K562 (cell line): Measurements from ENCODE around the gene TRMU. TPM values are rescaled to one million over a fixed set of nuclear protein-coding genes. Genes with fewer than 3 reads are reported as not detected.
A peak's percentile ranks its signal among the peaks of the same experiment; 100 is the strongest.

Source experiments
- CTBP1 ChIP-seq: fragments of 450-650 bp; IDR thresholded peaks from 2 replicates; pipeline ENCODE4 v1.6.1; 2016; ENCODE audit warnings: borderline replicate concordance
- DIDO1 ChIP-seq: fragments of 450-650 bp; IDR thresholded peaks from 2 replicates; pipeline ENCODE4 v1.6.1; 2016; ENCODE audit warnings: low read depth, missing biosample characterization, missing genetic modification characterization
- ETV6 ChIP-seq, 3 experiments: fragments of 150-350 bp in 1 of 3; sonication (generic) in 1 of 3; formaldehyde crosslinking in 1 of 3; IDR thresholded peaks; 2 replicates each; pipeline versions ENCODE4 v1.6.1 to v1.8.0; 2014 to 2022; ENCODE audit warnings: borderline replicate concordance in 2 of 3, low read depth in 2 of 3, antibody characterized with exemption in 1 of 3, low read length in 1 of 3, mild to moderate bottlenecking in 1 of 3, missing genetic modification reagents in 1 of 3
- FOXA1 ChIP-seq: fragments of 450-650 bp; IDR thresholded peaks from 2 replicates; pipeline ENCODE4 v1.6.1; 2016; ENCODE audit warnings: mild to moderate bottlenecking, borderline replicate concordance
- FOXK2 ChIP-seq, 2 experiments: fragments of 450-650 bp; IDR thresholded peaks in 1 of 2; conservative IDR thresholded peaks in 1 of 2; 2 replicates each; pipeline ENCODE4 v1.6.1; 2016; ENCODE audit warnings: low read depth in 2 of 2, mild to moderate bottlenecking in 1 of 2
- FOXP4 ChIP-seq: sonication (generic); formaldehyde crosslinking; IDR thresholded peaks from 2 replicates; pipeline ENCODE4 v1.8.0; 2022; ENCODE audit warnings: mild to moderate bottlenecking, missing genetic modification reagents, borderline replicate concordance
- GTF2B ChIP-seq: IDR thresholded peaks from 2 replicates; pipeline ENCODE4 v1.6.1; 2011; ENCODE audit not compliant: insufficient read length; ENCODE audit errors: extremely low read depth
- MEF2D ChIP-seq: conservative IDR thresholded peaks from 2 replicates; pipeline ENCODE4 v1.6.1; 2016; ENCODE audit warnings: low read depth, missing genetic modification characterization, missing compliant biosample characterization
- NCOR1 ChIP-seq: fragments of 450-650 bp; IDR thresholded peaks from 2 replicates; pipeline ENCODE4 v1.6.1; 2016; ENCODE audit warnings: mild to moderate bottlenecking, moderate library complexity
- NFE2L1 ChIP-seq: fragments of 450-650 bp; IDR thresholded peaks from 2 replicates; pipeline ENCODE4 v1.6.1; 2016; ENCODE audit warnings: missing genetic modification characterization, low read depth, mild to moderate bottlenecking, missing compliant biosample characterization, moderate library complexity, borderline replicate concordance
- NUFIP1 ChIP-seq: fragments of 450-650 bp; IDR thresholded peaks from 2 replicates; pipeline ENCODE4 v1.6.1; 2018; ENCODE audit not compliant: partially characterized antibody
- OTX1 ChIP-seq: fragments of 450-650 bp; formaldehyde crosslinking; IDR thresholded peaks from 2 replicates; pipeline ENCODE4 v1.4.0; 2022; ENCODE audit warnings: mild to moderate bottlenecking
- PHB ChIP-seq: fragments of 250-450 bp; sonication (Bioruptor Pico); IDR thresholded peaks from 2 replicates; pipeline ENCODE4 v1.5.0; 2021
- PHB2 ChIP-seq: fragments of 450-650 bp; IDR thresholded peaks from 2 replicates; pipeline ENCODE4 v1.6.1; 2017; ENCODE audit warnings: low read depth
- SIN3B ChIP-seq: fragments of 450-650 bp; IDR thresholded peaks from 2 replicates; pipeline ENCODE4 v1.6.1; 2017; ENCODE audit warnings: low read depth, mild to moderate bottlenecking, moderate library complexity
- TAF1 ChIP-seq: IDR thresholded peaks from 2 replicates; pipeline ENCODE4 v1.6.1; 2011; ENCODE audit warnings: mild to moderate bottlenecking, low read length, moderate library complexity; ENCODE audit not compliant: insufficient read depth, control insufficient read depth, severe bottlenecking; ENCODE audit errors: extremely low read depth
- U2AF2 ChIP-seq: fragments of 200-400 bp; formaldehyde crosslinking; optimal IDR thresholded peaks from 2 replicates; pipeline ENCODE3; 2017; ENCODE audit warnings: low read depth, mild to moderate bottlenecking, low read length
- WHSC1 ChIP-seq: IDR thresholded peaks from one replicate; pipeline ENCODE4 v1.6.1; 2012; ENCODE audit warnings: low read length, control low read depth, inconsistent platforms
- YY1 ChIP-seq, 3 experiments: IDR thresholded peaks; 2 replicates each; pipeline ENCODE4 v1.6.1; 2011; ENCODE audit warnings: low read length in 2 of 3, mild to moderate bottlenecking in 2 of 3, moderate library complexity in 2 of 3, borderline replicate concordance in 1 of 3, control low read depth in 1 of 3, low read depth in 1 of 3; ENCODE audit not compliant: insufficient read depth in 3 of 3, insufficient replicate concordance in 2 of 3, control insufficient read depth in 1 of 3, insufficient read length in 1 of 3; ENCODE audit errors: extremely low read depth in 1 of 3
- ZEB2 ChIP-seq: fragments of 450-650 bp; IDR thresholded peaks from 2 replicates; pipeline ENCODE4 v1.6.1; 2016
- ZNF140 ChIP-seq: fragments of 250-450 bp; sonication (Bioruptor Pico); IDR thresholded peaks from 2 replicates; pipeline ENCODE4 v1.8.0; 2021; ENCODE audit warnings: moderate library complexity, mild to moderate bottlenecking, inconsistent platforms
- ZNF316 ChIP-seq: fragments of 450-650 bp; IDR thresholded peaks from 2 replicates; pipeline ENCODE4 v1.6.1; 2016
- ZNF76 ChIP-seq: fragments of 250-450 bp; sonication (Bioruptor Pico); IDR thresholded peaks from 2 replicates; pipeline ENCODE4 v1.4.0; 2020; ENCODE audit warnings: mild to moderate bottlenecking, moderate library complexity, borderline replicate concordance
- polyA plus RNA-seq, 8 experiments: library from polyadenylated mRNA; depleted of rRNA in 4 of 8; stranded (reverse) in 5 of 8; unstranded in 3 of 8; fragments of >200 nt; fragmentation: Nextera tagmentation in 2 of 8; fragmentation: Illumina TruSeq in 1 of 8; extraction: Ambion mirVana in 2 of 8; extraction: Trizol in 1 of 8; gene quantifications; 2 replicates each; pipeline versions ENCODE4 v1.2.1 to v1.2.3, GENCODE V29; 2011 to 2014; ENCODE audit warnings: inconsistent platforms in 1 of 8, missing spikeins in 1 of 8
- total RNA-seq, 7 experiments: library from RNA; depleted of rRNA in 6 of 7; stranded (reverse); fragments of >200 nt in 6 of 7; fragmentation: Illumina TruSeq in 2 of 7; extraction: Trizol in 2 of 7; gene quantifications; 2 replicates each; pipeline versions ENCODE4 v1.2.1 to v1.2.3, GENCODE V29; 2011 to 2021; ENCODE audit warnings: low replicate concordance in 1 of 7

The TRMU gene
- total and polyA plus RNA-seq, 9 of the 15 experiments (the other 6 are each of a cell fraction or from before 2014, with no cell fraction given), result 2.3 to 49.9 (median 35.3) TPM

- TF ChIP-seq FOXA1 (no peak), PHB2 (no peak), FOXK2 (conservative IDR thresholded peaks at IDR 0.05 in 1 of 2, IDR thresholded peaks at IDR 0.05 in 1 of 2; ENCODE audit: low read depth in 2 of 2) (no peak), ETV6 (IDR thresholded peaks at IDR 0.05; ENCODE audit: borderline replicate concordance in 1 of 2, low read depth in 2 of 2, low read length in 1 of 2) (no peak), ETV6 (CRISPR knock-in tag; IDR thresholded peaks at IDR 0.05; ENCODE audit: borderline replicate concordance) (no peak), MEF2D (tag) (0 out of 2 replicates have a peak, but pooled peaks have one; percentile 23), ZNF76 (no peak), PHB (no peak), NFE2L1 (no peak), ZNF140 (CRISPR knock-in tag) (no peak), CTBP1 (0 out of 2 replicates have a peak, but pooled peaks have one; percentile 23), ZNF316 (no peak), WHSC1 (no peak), YY1 (IDR thresholded peaks at IDR 0.05; ENCODE audit: borderline replicate concordance in 1 of 3, control insufficient read depth in 1 of 3, extremely low read depth in 1 of 3, insufficient read depth in 3 of 3, insufficient read length in 1 of 3, insufficient replicate concordance in 2 of 3, low read depth in 1 of 3, low read length in 2 of 3) (peak in 2 of 3 experiments; percentile 68 to 82), TAF1 (peak; percentile 76), DIDO1 (no peak), SIN3B (peak; percentile 48; the same call in 1 of the 2 replicates), NUFIP1 (no peak), GTF2B (no peak), OTX1 (CRISPR knock-in tag) (no peak), ZEB2 (no peak), FOXP4 (CRISPR knock-in tag) (no peak), NCOR1 (no peak), U2AF2 (no peak)
These were observed 39.0 kb upstream of the TRMU start, which contains the start of gene GTSE1 (continued) for GRCh38 chr22:46296257-46297150.
